ENCODE data around the gene ICA1L.
"Not testable (repeated sequence)": the region's sequence is repeated elsewhere in the genome, so short reads cannot be mapped to it uniquely, and the experiment has no call there.

Gene ICA1L

GRCh38 chr2:202808754-202809153 is 62.8 kb downstream of the ICA1L start (continued):
- TF ChIP-seq ZNF645 (tag by site-specific recombination; IDR thresholded peaks at IDR 0.05), result no peak

- H3K27ac ChIP-seq (ENCODE audit: extremely low read depth, low read depth, low read length), result peak overlapping the region; percentile 27; the same call in 1 of the 2 replicates
- ChIA-PET POLR2A (interaction anchor here (0.8 kb wide), 1 partner anchor 11 kb away, joined by 4 read pairs; no protein-coding TSS in a partner anchor), CTCF (interaction anchor here (0.6 kb wide), 2 partner anchors 10 to 256 kb away, joined by 3 read pairs; no protein-coding TSS in a partner anchor)
- H3K9me3 ChIP-seq (ENCODE audit: control insufficient read depth, insufficient read depth, low read depth, low read length); H3K4me1 ChIP-seq (ENCODE audit: control insufficient read depth, insufficient read depth, low read length); H3K4me3 ChIP-seq (ENCODE audit: low read depth, low read length); H3K36me3 ChIP-seq (ENCODE audit: control insufficient read depth in 2 of 2, insufficient read depth in 1 of 2, low read length in 2 of 2): not testable (repeated sequence)
- peak; percentile 35; the same call in 1 of the 2 replicates for TF ChIP-seq SCRT2 (tag by site-specific recombination; IDR thresholded peaks at IDR 0.05)
- peak; percentile 64; the same call in 1 of the 2 replicates for TF ChIP-seq ZBTB20 (tag by site-specific recombination; IDR thresholded peaks at IDR 0.05)
- 0 out of 2 replicates have a peak, but pooled peaks have one; percentile 18 for TF ChIP-seq PATZ1 (tag by site-specific recombination; IDR thresholded peaks at IDR 0.05)
- 0 out of 2 replicates have a peak, but pooled peaks have one; percentile 70 for TF ChIP-seq ZNF561 (tag by site-specific recombination; IDR thresholded peaks at IDR 0.05; ENCODE audit: borderline replicate concordance)
- peak; percentile 80 for TF ChIP-seq ZBTB48 (tag by site-specific recombination; IDR thresholded peaks at IDR 0.05)
- TF ChIP-seq ZNF335 (tag by site-specific recombination; conservative IDR thresholded peaks at IDR 0.05), result peak; percentile 57
- TF ChIP-seq ZBTB17 (tag by site-specific recombination; IDR thresholded peaks at IDR 0.05), result 0 out of 2 replicates have a peak, but pooled peaks have one; percentile 18
- TF ChIP-seq ZNF600 (tag by site-specific recombination; IDR thresholded peaks at IDR 0.05), result peak; percentile 49
- TF ChIP-seq ZNF449 (tag by site-specific recombination; IDR thresholded peaks at IDR 0.05), result peak; percentile 29; the same call in 1 of the 2 replicates
- TF ChIP-seq ZNF366 (tag by site-specific recombination; conservative IDR thresholded peaks at IDR 0.05), result peak; percentile 80
These were observed 64.0 kb downstream of the ICA1L start for GRCh38 chr2:202807431-202808138.

GRCh38 chr2:202805911-202806310 is 65.7 kb downstream of the ICA1L start:
- H3K4me1 ChIP-seq (ENCODE audit: control insufficient read depth, insufficient read depth, low read length); CTCF ChIA-PET; H3K9me3 ChIP-seq (ENCODE audit: control insufficient read depth, insufficient read depth, low read depth, low read length); H3K27ac ChIP-seq (ENCODE audit: extremely low read depth, low read depth, low read length); H3K4me3 ChIP-seq (ENCODE audit: low read depth, low read length); H3K36me3 ChIP-seq (ENCODE audit: control insufficient read depth in 2 of 2, insufficient read depth in 1 of 2, low read length in 2 of 2); POLR2A ChIA-PET: not testable (repeated sequence)

GRCh38 chr2:202797944-202798343 is 73.6 kb downstream of the ICA1L start:
- Histone ChIP-seq H3K9me3 (ENCODE audit: control insufficient read depth, insufficient read depth, low read depth, low read length) (no peaks in the 10 kb centered on the region), H3K36me3 (ENCODE audit: control insufficient read depth in 2 of 2, insufficient read depth in 1 of 2, low read length in 2 of 2) (peaks cover 0 to 3% of the 10 kb centered on the region in 2 experiments; a peak in 2 of 3 replicates), H3K27ac (ENCODE audit: extremely low read depth, low read depth, low read length) (no peak overlapping the region), H3K4me1 (ENCODE audit: control insufficient read depth, insufficient read depth, low read length) (no peaks in the 10 kb centered on the region), H3K4me3 (ENCODE audit: low read depth, low read length) (no peak overlapping the region)
- no peak for TF ChIP-seq ZNF239 (tag by site-specific recombination; IDR thresholded peaks at IDR 0.05)
- peak; percentile 52; the same call in 1 of the 2 replicates for TF ChIP-seq ZNF146 (tag by site-specific recombination; IDR thresholded peaks at IDR 0.05)
- CTCF ChIA-PET, result interaction anchor here (0.6 kb wide), 1 partner anchor 710 kb away, joined by 3 read pairs; no protein-coding TSS in a partner anchor
- POLR2A ChIA-PET, result no interaction called here

Data from HEK293 (cell line).